Testis (tissue), 3 donors: ENCODE results near the gene SPRED3. TPM values are rescaled to one million over a fixed set of nuclear protein-coding genes. Genes with fewer than 3 reads are reported as not detected.

Source experiments
- DNase-seq: peaks from one replicate; pipeline ENCODE4 v3.0.0-alpha.2; 2019
- H3K27ac ChIP-seq, 2 donors: fragments of 200-600 bp; sonication (generic); one replicate each; pipeline ENCODE4 v1.5.1; 2019
- H3K27me3 ChIP-seq: fragments of 200-600 bp; sonication (generic); one replicate; pipeline ENCODE4 v1.5.1; 2019
- H3K36me3 ChIP-seq: fragments of 200-600 bp; sonication (generic); one replicate; pipeline ENCODE4 v1.5.1; 2017; ENCODE audit warnings: low read depth; ENCODE audit errors: missing control alignments
- H3K4me1 ChIP-seq: fragments of 200-600 bp; sonication (generic); one replicate; pipeline ENCODE4 v1.5.1; 2019
- H3K4me3 ChIP-seq, 2 donors: fragments of 200-600 bp; sonication (generic); one replicate each; pipeline ENCODE4 v1.5.1; 2017 to 2019
- H3K9me3 ChIP-seq: fragments of 200-600 bp; sonication (generic); one replicate; pipeline ENCODE4 v1.5.1; 2017
- CTCF ChIP-seq, 3 experiments: fragments of 450-650 bp in 2 of 3; fragments of 200-600 bp in 1 of 3; sonication (generic) in 1 of 3; IDR thresholded peaks; one replicate each; pipeline ENCODE4 v1.5.1; 2016 to 2019; ENCODE audit warnings: antibody characterized with exemption in 3 of 3, mild to moderate bottlenecking in 2 of 3, moderate library complexity in 1 of 3
- POLR2A ChIP-seq: fragments of 450-650 bp; IDR thresholded peaks from one replicate; pipeline ENCODE4 v1.6.1; 2017; ENCODE audit warnings: antibody characterized with exemption, mild to moderate bottlenecking, moderate library complexity
- WGBS, 2 donors: methylation state at CpG; one replicate each; pipeline ENCODE4 v1.1.5; 2018; 5-methylcytosine and 5-hydroxymethylcytosine counted together
- intact Hi-C: fragments of 100-400 bp; cut with DNase I; formaldehyde crosslinking; loops from one replicate; pipeline ENCODE4 v1.15.1; 2023; ENCODE audit warnings: low total_unique reads
- polyA plus RNA-seq: library from polyadenylated mRNA; stranded (reverse); fragments of 350-450 nt; fragmentation: Illumina TruSeq; extraction: RNeasy Lipid Tissue Mini Kit (QIAGEN cat#74804); gene quantifications from one replicate; pipeline ENCODE4 v1.2.3, GENCODE V29; 2014; ENCODE audit warnings: low read depth, low replicate concordance; ENCODE audit not compliant: insufficient read depth
- total RNA-seq, 2 donors: library from RNA; depleted of rRNA; stranded (reverse); fragments of >200 nt; gene quantifications; one replicate each; pipeline ENCODE4 v1.2.3, GENCODE V29; 2016

Gene SPRED3
- total and polyA plus RNA-seq, 3 donors from 2014 or later: 1.7 to 2.6 (median 2.2) TPM

- intact Hi-C loops: no loop called here
- Histone ChIP-seq H3K27ac (peak within 1 kb of the TSS; percentile 90 to 94), H3K4me1 (peaks cover 13% of the 10 kb centered on the region), H3K4me3 (peak within 1 kb of the TSS; percentile 90 to 99), H3K36me3 (no peaks in the 10 kb centered on the region), H3K27me3 (no peaks in the 10 kb centered on the region), H3K9me3 (no peaks in the 10 kb centered on the region)
- WGBS, 2 donors: 0 to 1% methylated on average over 38 to 64 of the region's 65 CpGs
- DNase-seq: peak; percentile 100
- TF ChIP-seq POLR2A: peak; percentile 52
- TF ChIP-seq CTCF (IDR thresholded peaks at IDR 0.05): no peak
Measured at GRCh38 chr19:38374332-38375097, 14.0 kb upstream of the SPRED3 start, which contains the start of gene PSMD8. Gene PSMD8, plus strand, starts transcription at chr19:38374571. Its CDS starts 31 bp downstream, at chr19:38374602.

GRCh38 chr19:38375098-38375493 is 13.4 kb upstream of the SPRED3 start:
- H3K4me1 ChIP-seq: peaks cover 13% of the 10 kb centered on the region
- no peak for DNase-seq
- H3K27me3 ChIP-seq: no peaks in the 10 kb centered on the region
- 1 to 2% methylated on average over 18 of the region's 18 CpGs for WGBS, 2 donors
- peak overlapping the region; percentile 90 to 99 for H3K4me3 ChIP-seq
- no peaks in the 10 kb centered on the region for H3K36me3 ChIP-seq
- peak overlapping the region; percentile 90 to 94 for H3K27ac ChIP-seq
- TF ChIP-seq POLR2A (no peak), CTCF (IDR thresholded peaks at IDR 0.05) (no peak)
- intact Hi-C loops: no loop called here
- no peaks in the 10 kb centered on the region for H3K9me3 ChIP-seq

- H3K4me1 ChIP-seq: peaks cover 13% of the 10 kb centered on the region
- no peak for TF ChIP-seq POLR2A
- no peak for TF ChIP-seq CTCF (IDR thresholded peaks at IDR 0.05)
- DNase-seq: no peak
- no peaks in the 10 kb centered on the region for H3K9me3 ChIP-seq
- H3K27me3 ChIP-seq: no peaks in the 10 kb centered on the region
- 37 to 46% methylated on average over 5 of the region's 5 CpGs for WGBS, 2 donors
- intact Hi-C loops: no loop called here
- peak overlapping the region in 1 of 2 donors; percentile 99 for H3K4me3 ChIP-seq
- H3K36me3 ChIP-seq: no peaks in the 10 kb centered on the region
- no peak overlapping the region for H3K27ac ChIP-seq
Measured at GRCh38 chr19:38375748-38376147, 12.7 kb upstream of the SPRED3 start.

GRCh38 chr19:38376576-38376975 is 11.9 kb upstream of the SPRED3 start:
- Histone ChIP-seq H3K4me1 (peaks cover 13% of the 10 kb centered on the region), H3K36me3 (no peaks in the 10 kb centered on the region), H3K27me3 (no peaks in the 10 kb centered on the region), H3K4me3 (no peak overlapping the region), H3K27ac (no peak overlapping the region), H3K9me3 (no peaks in the 10 kb centered on the region)
- TF ChIP-seq POLR2A (no peak), CTCF (IDR thresholded peaks at IDR 0.05) (no peak)
- intact Hi-C loops: no loop called here
- 73 to 81% methylated on average over 3 of the region's 3 CpGs for WGBS, 2 donors
- DNase-seq: no peak

- 93 to 95% methylated on average over 4 of the region's 4 CpGs for WGBS, 2 donors
- Histone ChIP-seq H3K36me3 (no peaks in the 10 kb centered on the region), H3K4me1 (peaks cover 13% of the 10 kb centered on the region), H3K4me3 (no peak overlapping the region), H3K27ac (no peak overlapping the region), H3K27me3 (no peaks in the 10 kb centered on the region), H3K9me3 (no peaks in the 10 kb centered on the region)
- TF ChIP-seq POLR2A (no peak), CTCF (IDR thresholded peaks at IDR 0.05) (no peak)
- no peak for DNase-seq
- intact Hi-C loops: no loop called here
Measured at GRCh38 chr19:38377052-38377451, 11.4 kb upstream of the SPRED3 start.
